Ascending aorta (tissue), 2 donors: Measurements from ENCODE around the gene MVD. TPM values are rescaled to one million over a fixed set of nuclear protein-coding genes. Genes with fewer than 3 reads are reported as not detected.
"Not testable (repeated sequence)": the region's sequence is repeated elsewhere in the genome, so short reads cannot be mapped to it uniquely, and the experiment has no call there.

Experiments used
- DNase-seq, 2 donors: peaks; one replicate each; pipeline ENCODE4 v3.0.0-alpha.2; 2019; ENCODE audit warnings: low spot score in 2 of 2
- H3K27ac ChIP-seq, 2 donors: fragments of 200-600 bp; sonication (generic); one replicate each; pipeline ENCODE4 v1.5.1; 2016 to 2017; ENCODE audit warnings: mild to moderate bottlenecking in 1 of 2
- H3K27me3 ChIP-seq: fragments of 200-600 bp; sonication (generic); one replicate; pipeline ENCODE4 v1.5.1; 2017
- H3K36me3 ChIP-seq, 2 donors: fragments of 200-600 bp; sonication (generic); one replicate each; pipeline ENCODE4 v1.5.1; 2016
- H3K4me1 ChIP-seq, 2 donors: fragments of 200-600 bp; sonication (generic); one replicate each; pipeline ENCODE4 v1.5.1; 2016 to 2017; ENCODE audit warnings: mild to moderate bottlenecking in 1 of 2
- H3K4me3 ChIP-seq, 2 donors: fragments of 200-600 bp; sonication (generic); one replicate each; pipeline ENCODE4 v1.5.1; 2016 to 2017; ENCODE audit warnings: mild to moderate bottlenecking in 1 of 2
- H3K9me3 ChIP-seq, 2 donors: fragments of 200-600 bp; sonication (generic); one replicate each; pipeline ENCODE4 v1.5.1; 2016
- intact Hi-C: fragments of 100-400 bp; cut with DNase I; formaldehyde crosslinking; loops from one replicate; pipeline ENCODE4 v1.15.1; 2023
- total RNA-seq: library from RNA; depleted of rRNA; stranded (reverse); fragments of >200 nt; gene quantifications from one replicate; pipeline ENCODE4 v1.1.0, GENCODE V29; 2016
- TF ChIP-seq, protein P1 (sequence below), 3 experiments: fragments of 200-600 bp in 2 of 3; fragments of 450-650 bp in 1 of 3; sonication (generic) in 2 of 3; IDR thresholded peaks; one replicate each; pipeline ENCODE4 v1.5.1; 2016 to 2019; ENCODE audit warnings: antibody characterized with exemption in 3 of 3, mild to moderate bottlenecking in 1 of 3, moderate library complexity in 1 of 3

Gene MVD
- total RNA-seq, 1 donor from 2014 or later, result 72.9 TPM

DNA sequence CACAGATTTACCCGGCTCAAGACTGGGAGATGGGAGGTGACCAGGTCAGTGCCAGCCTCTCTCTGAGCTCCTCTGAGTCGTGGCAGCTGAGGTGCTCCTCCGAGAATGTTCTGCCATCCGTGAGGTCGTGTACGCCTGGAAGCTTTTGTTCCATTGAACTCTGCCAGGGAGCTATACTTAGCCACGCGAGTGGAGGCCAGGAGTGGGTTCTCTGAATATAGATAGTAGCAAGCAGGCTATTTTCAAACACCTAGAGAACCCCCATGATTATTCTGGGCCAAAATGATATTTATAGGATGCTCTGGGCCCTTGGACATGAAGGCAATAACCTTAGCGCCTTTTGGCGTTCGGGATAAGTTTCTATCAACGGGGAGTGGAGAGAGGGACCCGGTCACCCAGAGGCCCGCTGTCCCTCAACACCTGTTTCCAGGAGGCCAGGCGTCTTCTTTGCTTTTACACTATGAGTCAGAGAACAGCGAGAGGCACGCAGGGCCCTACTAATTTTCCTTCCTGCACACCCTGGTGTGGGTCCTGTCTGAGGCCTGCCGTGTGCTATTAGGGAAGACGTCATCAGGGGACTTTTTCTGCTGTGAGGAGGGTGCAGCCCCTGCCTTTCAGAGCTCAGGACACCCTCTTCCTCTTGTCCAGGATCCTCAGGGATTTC is 11.0 kb upstream of the MVD start:
- H3K4me3 ChIP-seq, result no peak overlapping the region
- H3K4me1 ChIP-seq, result no peaks in the 10 kb centered on the region
- no peaks in the 10 kb centered on the region for H3K9me3 ChIP-seq
- TF ChIP-seq, protein P1, sequence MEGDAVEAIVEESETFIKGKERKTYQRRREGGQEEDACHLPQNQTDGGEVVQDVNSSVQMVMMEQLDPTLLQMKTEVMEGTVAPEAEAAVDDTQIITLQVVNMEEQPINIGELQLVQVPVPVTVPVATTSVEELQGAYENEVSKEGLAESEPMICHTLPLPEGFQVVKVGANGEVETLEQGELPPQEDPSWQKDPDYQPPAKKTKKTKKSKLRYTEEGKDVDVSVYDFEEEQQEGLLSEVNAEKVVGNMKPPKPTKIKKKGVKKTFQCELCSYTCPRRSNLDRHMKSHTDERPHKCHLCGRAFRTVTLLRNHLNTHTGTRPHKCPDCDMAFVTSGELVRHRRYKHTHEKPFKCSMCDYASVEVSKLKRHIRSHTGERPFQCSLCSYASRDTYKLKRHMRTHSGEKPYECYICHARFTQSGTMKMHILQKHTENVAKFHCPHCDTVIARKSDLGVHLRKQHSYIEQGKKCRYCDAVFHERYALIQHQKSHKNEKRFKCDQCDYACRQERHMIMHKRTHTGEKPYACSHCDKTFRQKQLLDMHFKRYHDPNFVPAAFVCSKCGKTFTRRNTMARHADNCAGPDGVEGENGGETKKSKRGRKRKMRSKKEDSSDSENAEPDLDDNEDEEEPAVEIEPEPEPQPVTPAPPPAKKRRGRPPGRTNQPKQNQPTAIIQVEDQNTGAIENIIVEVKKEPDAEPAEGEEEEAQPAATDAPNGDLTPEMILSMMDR (IDR thresholded peaks at IDR 0.05), result no peak
- peaks cover 7% of the 10 kb centered on the region for H3K27me3 ChIP-seq
- no peak overlapping the region for H3K27ac ChIP-seq
- intact Hi-C loops, result no loop called here
- H3K36me3 ChIP-seq, result no peaks in the 10 kb centered on the region
- no peak for DNase-seq

DNA sequence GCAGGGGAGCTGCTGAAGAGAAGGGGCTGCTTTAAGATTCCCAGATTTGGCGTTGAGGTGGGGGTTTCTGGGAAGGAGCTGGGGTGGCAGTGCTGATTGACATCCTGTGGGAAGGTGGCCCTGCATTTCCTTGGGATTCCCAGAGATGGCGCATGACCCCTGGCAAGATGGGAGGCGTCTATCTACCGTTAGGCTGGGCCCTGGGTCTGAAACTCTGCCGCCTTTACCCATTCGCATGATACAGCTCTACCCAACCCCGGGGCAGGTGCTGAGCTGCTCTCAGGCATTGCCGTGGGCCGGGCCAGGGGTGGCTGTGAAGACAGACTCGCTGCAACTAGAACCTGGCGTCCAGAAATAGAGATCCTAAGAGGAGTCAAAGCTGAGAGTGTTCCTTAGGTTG is 9.9 kb upstream of the MVD start:
- Histone ChIP-seq H3K27ac (no peak overlapping the region), H3K4me3 (no peak overlapping the region)

DNA sequence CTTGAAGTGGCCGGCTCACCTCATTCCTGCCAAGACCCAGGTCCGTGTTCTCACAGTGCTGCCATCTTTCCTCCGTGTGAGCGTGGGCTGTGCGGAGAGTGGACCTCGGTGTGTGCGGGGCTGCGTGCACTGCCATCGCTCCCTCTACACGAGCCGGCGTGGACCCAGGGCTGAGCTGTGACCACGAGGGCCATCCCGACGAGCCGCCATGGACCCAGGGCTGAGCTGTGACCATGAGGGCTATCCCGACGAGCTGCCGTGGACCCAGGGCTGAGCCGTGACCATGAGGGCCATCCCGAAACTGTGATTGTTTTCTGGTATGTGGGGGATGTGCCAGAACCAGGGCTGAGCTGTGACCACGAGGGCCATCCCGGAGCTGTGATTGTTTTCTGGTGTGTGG is 8.9 kb upstream of the MVD start:
- intact Hi-C loops, result no loop called here

More for the DNA sequence above, 9.9 kb upstream of the MVD start:
- no peaks in the 10 kb centered on the region for H3K4me1 ChIP-seq
- H3K9me3 ChIP-seq, result no peaks in the 10 kb centered on the region
- intact Hi-C loops, result no loop called here
- DNase-seq, result no peak
- TF ChIP-seq, protein P1 (IDR thresholded peaks at IDR 0.05), result no peak
- no peaks in the 10 kb centered on the region for H3K36me3 ChIP-seq
- H3K27me3 ChIP-seq, result peaks cover under 1% of the 10 kb centered on the region

DNA sequence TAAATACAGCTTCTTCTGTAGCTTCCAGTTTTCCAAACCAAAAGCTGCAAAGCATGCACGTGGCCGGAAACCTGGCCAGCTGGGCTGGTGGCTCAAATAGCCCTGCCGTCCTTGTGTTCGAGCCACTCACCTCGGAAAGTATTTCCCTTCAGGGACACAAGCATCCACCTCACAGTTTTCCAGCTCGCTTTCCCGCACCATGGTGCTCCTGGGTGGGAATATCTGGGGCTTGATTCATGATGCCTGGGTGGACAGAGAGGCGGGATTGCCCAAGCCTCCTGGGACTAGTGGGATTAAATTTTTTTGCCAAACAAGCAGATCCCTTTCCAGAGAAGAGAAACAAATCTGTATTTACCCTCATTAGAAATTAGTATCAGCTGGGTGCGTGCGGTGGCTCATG is 7.1 kb upstream of the MVD start:
- no peaks in the 10 kb centered on the region for H3K9me3 ChIP-seq
- TF ChIP-seq, protein P1 (IDR thresholded peaks at IDR 0.05), result no peak
- no peak for DNase-seq

More for the DNA sequence above, 8.9 kb upstream of the MVD start:
- H3K4me3 ChIP-seq, result no peak overlapping the region
- DNase-seq, result no peak
- no peaks in the 10 kb centered on the region for H3K36me3 ChIP-seq
- no peak overlapping the region for H3K27ac ChIP-seq
- H3K4me1 ChIP-seq, result no peaks in the 10 kb centered on the region
- no peaks in the 10 kb centered on the region for H3K27me3 ChIP-seq
- TF ChIP-seq, protein P1 (IDR thresholded peaks at IDR 0.05), result no peak
- no peaks in the 10 kb centered on the region for H3K9me3 ChIP-seq

DNA sequence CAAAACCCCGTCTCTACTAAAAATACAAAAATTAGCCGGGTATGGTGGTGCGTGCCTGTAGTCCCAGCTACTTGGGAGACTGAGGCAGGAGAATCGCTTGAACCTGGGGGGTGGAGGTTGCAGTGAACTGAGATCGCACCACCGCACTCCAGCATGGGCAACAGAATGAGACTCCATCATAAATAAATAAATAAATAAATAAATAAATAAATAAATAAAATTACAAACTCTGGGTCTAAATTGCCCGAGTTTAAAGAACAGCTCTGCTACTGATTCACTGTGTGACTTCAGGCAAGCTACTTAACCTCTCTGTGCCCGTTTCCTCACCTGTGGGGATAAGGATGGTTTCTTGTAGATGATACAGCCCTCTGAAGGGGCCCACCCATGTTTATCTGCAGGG is 6.6 kb upstream of the MVD start:
- H3K4me1 ChIP-seq, H3K27ac ChIP-seq, H3K36me3 ChIP-seq, H3K9me3 ChIP-seq, DNase-seq, H3K4me3 ChIP-seq, H3K27me3 ChIP-seq, intact Hi-C loops: not testable (repeated sequence)

More for the DNA sequence above, 7.1 kb upstream of the MVD start:
- intact Hi-C loops, result no loop called here
- Histone ChIP-seq H3K27me3 (no peaks in the 10 kb centered on the region), H3K36me3 (no peaks in the 10 kb centered on the region), H3K27ac (no peak overlapping the region), H3K4me3 (no peak overlapping the region), H3K4me1 (no peaks in the 10 kb centered on the region)

DNA sequence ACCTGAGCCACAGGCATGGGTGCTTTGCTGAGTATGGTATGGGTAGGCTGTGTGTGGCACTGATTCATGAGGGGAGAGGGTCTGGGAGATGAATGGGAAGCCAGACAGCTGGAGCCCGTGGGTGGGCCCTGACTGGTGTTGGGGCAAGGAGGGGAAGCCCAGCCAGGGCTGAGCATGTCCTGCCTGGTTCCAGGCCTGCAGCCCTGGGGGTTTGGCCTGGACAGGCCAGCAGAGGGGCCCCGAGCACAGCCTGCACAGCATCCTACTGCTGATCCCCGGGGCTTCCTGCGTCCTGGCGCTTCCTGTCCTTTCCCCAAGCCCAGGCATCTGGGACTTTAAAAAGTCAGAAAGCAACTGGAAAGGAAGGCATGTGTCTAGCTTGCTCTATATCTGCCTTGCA is 4.6 kb upstream of the MVD start:
- Histone ChIP-seq H3K9me3 (no peaks in the 10 kb centered on the region), H3K4me1 (peaks cover 0 to 6% of the 10 kb centered on the region in 2 donors), H3K27me3 (no peaks in the 10 kb centered on the region), H3K4me3 (no peak overlapping the region), H3K27ac (no peak overlapping the region), H3K36me3 (no peaks in the 10 kb centered on the region)
- no peak for DNase-seq
- TF ChIP-seq, protein P1 (IDR thresholded peaks at IDR 0.05), result no peak
- intact Hi-C loops, result no loop called here
